Measurements from ENCODE around the gene TFAM.
A peak's percentile ranks its signal among the peaks of the same experiment; 100 is the strongest.
"Not testable (repeated sequence)": the region's sequence is repeated elsewhere in the genome, so short reads cannot be mapped to it uniquely, and the experiment has no call there.

TFAM gene

GRCh38 chr10:58372607-58373441 is 12.4 kb upstream of the TFAM start:
- DNase-seq (ENCODE audit: low spot score) = no peak

GRCh38 chr10:58373442-58373827 is 11.8 kb upstream of the TFAM start:
- DNase-seq (ENCODE audit: low spot score) = no peak

DNA sequence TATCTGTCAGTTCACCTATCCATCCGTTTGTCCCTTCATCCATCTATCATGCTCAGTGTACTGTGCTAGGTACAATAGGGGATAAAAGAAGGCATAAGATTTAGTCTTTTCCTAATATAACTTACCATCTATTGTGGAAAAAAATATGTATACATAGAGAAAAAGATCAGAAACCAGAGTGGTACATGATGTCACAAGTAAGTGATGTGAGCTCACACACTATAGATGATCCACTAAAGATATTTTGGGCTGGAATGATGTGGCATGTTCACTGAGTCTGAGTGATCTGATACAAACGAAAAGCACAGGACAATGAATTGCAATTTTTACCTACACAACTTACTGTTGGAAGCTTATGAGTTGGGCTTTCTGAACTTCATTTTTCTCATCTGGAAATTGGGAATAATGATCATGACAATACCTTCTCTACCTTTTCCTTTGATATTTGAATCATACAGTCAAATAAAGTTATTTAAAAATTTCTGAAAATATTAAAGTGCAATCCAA is 2.7 kb upstream of the TFAM start:
- DNase-seq (ENCODE audit: low spot score) = no peak

GRCh38 chr10:58384095-58384494 is 1.1 kb upstream of the TFAM start:
- DNase-seq (ENCODE audit: low spot score) = no peak

GRCh38 chr10:58384544-58384998 is 639 bp upstream of the TFAM start:
- DNase-seq (ENCODE audit: low spot score) = no peak

GRCh38 chr10:58385784-58386112 is 538 bp downstream of the TFAM start:
- peak; percentile 27 for DNase-seq (ENCODE audit: low spot score)

DNA sequence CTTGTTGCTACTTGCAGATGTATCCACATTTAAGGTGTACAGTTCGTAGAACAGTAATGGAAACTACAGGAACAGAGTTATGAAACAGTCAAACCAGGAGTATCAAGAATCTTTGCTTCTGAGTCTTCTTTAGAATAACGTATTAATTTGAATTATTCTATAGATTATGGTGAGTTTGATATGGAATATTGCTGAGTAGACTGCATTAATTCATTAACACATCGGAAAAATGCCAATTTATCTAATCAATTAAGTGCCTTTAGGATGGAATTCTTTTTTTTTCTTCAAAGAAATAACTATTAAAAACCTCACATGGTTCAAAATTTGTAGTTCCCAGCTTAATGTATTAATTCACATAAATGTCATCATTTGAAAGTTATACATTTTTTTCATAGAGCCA is 3.8 kb downstream of the TFAM start:
- no peak for DNase-seq (ENCODE audit: low spot score)

DNA sequence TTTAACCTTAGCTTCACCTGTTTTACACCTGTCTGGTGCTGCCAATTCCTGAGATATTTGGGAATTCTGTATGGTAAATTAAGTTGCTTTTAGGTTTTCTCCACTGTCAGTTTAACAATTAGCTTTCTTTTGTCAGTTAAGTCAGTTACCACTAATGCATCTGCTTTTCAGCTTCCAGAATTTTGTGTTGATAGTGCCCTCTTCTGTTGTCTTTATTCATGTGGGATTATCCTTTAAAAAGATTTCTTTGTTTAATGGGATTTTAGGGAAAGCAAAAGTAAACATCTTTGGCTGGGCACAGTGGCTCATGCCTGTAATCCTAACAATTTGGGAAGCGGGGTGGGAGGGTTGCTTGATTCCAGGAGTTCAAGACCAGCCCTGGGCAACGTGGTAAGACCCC is 8.1 kb downstream of the TFAM start:
- no peak for DNase-seq (ENCODE audit: low spot score)

DNA sequence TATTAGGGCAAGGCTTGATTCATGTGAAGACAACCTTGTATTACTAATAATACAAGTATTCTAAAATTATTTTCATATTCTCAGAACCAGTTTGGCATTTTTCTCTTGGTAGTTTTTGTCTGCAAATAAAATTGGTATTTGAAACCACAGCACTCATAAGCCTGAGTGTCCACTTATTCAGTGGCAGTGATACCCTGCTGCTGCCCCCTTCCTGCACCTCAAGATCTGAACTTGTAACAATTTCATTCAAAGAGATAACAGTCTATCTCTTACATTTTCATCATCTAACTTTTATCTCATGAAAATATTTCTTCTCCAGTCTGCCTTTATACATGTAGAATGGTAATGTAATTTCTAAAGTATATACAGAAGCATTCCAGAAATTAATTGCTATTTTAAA is 9.3 kb downstream of the TFAM start:
- DNase-seq (ENCODE audit: low spot score) = no peak

- DNase-seq (ENCODE audit: low spot score) = no peak
Measured at GRCh38 chr10:58396057-58396456, 10.8 kb downstream of the TFAM start.

DNA sequence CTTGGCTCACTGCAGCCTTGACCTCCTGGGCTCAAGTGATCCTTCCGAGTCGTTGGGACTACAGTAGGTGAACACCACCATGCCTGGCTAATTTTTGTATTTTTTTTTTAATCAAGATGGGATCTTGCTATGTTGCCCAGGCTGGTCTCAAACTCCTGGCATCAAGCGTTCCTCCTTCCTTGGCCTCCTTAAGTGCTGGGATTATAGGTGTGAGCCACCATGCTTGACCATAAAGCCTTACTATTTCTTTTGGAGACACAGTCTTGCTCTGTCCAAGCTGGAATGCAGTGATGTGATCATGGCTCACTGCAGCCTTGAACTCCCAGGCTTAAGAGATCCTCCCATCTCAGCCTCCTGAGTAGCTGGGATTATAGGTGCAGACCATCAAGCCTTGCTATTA is 12.6 kb downstream of the TFAM start:
- no peak for DNase-seq (ENCODE audit: low spot score)

GRCh38 chr10:58399410-58399809 is 14.2 kb downstream of the TFAM start:
- DNase-seq (ENCODE audit: low spot score) = no peak

DNA sequence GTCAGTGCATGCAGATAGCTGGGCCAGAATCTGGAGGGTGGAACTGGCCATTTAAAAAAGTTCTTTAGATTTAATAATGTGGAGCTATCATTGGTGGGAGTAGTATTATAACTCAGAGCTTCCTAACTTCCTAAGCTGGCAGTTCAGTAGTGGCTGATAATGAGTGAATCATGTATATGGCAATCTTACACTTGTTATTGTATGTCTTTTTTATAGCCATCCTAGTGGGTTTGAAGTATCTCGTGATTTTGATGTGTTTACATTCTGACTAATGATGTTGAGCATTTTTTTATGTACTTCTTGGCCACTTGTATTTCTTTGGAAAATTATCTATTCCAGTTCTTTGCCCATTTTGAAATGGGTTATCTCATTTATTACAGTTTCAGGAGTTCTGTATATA is 15.4 kb downstream of the TFAM start:
- DNase-seq (ENCODE audit: low spot score) = no peak

DNA sequence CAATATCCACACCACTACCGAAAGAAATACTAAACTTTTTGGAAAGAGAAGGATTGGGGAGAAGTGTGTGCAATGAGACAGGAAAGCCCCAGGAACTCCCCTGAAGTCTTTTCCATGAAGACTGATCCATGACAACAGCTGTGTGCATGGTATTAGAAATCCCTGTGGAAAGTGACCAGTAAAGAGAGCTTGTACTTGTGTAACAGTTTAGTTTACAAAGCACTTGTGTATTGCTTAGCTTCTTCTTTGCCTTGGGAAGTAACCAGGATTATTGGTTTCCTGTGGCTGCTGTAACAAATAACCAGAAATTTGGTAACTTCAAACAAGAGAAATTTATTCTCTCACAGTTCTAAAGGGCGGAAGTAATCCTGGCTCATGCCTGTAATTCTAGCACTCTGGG is 18.8 kb downstream of the TFAM start:
- DNase-seq (ENCODE audit: low spot score) = no peak

DNA sequence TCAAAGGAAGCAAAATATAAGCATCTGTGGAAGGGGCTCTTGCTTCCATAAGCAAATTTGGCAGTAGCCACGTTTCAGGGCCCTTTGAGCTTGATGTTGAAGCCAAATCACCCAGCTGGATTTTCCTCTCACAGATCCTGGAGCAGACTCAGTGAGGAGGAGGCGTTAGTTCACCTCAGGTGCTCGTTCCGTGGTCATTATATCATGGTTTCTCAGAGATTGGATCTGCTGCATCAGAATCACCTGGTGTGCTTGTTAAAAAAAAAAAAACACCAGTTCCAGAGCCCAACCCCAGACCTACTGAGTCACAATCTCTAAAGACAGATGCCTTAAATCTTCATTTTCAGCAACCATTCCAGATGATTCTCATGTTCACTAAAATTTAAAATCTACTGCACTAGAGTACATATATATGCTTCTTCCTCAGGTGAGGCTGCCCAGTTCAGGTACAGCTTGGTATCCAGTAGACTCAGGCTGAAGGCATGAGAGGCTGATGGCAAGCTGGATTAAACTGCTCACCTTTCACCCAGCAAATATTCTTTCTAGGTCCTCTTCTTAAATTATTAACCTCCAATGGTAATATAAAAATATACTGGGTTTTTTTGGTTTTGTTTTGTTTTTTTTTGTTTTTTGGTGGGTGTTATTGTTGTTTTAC is 24.9 kb downstream of the TFAM start:
- no peak for DNase-seq (ENCODE audit: low spot score)

DNA sequence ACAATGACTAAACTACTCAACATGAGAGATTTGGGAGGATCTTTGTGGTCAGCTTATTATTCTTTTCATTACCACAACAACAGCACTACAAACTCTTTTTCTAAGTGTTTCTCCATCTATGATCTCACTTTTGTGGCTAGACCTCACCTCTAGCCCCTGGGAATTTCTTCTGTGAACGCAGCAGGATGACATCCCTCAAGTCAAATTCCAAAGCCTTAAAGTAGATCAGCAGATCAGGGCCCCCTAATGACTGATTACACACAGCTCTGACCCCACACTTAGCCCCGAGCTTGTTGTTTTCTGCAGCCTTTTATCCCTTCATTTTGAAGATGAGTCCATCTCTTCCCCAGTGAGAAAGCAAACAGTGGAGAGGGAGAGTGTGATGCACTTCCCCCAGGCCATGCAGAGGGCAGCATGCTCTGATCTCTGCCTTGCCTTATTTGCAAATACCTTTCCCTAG is 27.3 kb downstream of the TFAM start:
- DNase-seq (ENCODE audit: low spot score) = no peak

- DNase-seq (ENCODE audit: low spot score) = no peak
Measured at GRCh38 chr10:58414270-58415041, 29.2 kb downstream of the TFAM start.

DNA sequence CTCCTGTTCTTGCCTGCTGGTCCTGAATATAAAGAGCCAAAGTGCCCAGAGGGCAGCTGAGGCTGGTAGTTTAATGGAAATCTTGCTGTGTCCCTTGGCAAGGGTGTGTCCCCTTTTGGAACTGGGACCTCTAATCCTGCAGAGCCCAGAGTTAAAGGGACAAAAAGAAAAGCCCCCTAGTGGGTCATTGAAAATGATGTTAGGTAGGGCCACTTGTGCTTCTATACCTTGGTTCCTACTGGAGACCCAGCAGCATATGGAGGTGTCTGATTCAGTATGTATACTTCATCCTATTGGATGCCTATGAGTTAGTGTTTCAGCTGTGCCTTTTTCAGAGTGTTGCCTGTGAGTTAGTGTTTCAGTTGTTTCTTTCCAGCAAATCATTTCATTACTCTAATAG is 30.5 kb downstream of the TFAM start:
- DNase-seq (ENCODE audit: low spot score) = no peak

DNA sequence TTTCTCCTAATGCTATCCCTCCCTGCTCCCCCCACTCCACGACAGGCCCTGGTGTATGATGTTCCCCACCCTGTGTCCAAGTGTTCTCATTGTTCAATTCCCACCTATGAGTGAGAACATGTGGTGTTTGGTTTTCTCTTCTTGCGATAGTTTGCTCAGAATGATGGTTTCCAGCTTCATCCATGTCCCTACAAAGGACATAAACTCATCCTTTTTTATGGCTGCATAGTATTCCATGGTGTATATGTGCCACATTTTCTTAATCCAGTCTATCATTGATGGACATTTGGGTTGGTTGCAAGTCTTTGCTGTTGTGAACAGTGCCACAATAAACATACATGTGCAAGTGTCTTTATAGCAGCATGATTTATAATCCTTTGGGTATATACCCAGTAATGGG is 32.7 kb downstream of the TFAM start:
- DNase-seq (ENCODE audit: low spot score) = not testable (repeated sequence)

GRCh38 chr10:58424176-58424575 is 39.0 kb downstream of the TFAM start:
- no peak for DNase-seq (ENCODE audit: low spot score)

- not testable (repeated sequence) for DNase-seq (ENCODE audit: low spot score)
Measured at GRCh38 chr10:58428436-58428835, 43.2 kb downstream of the TFAM start.

GRCh38 chr10:58431903-58432302 is 46.7 kb downstream of the TFAM start:
- no peak for DNase-seq (ENCODE audit: low spot score)

GRCh38 chr10:58433066-58433465 is 47.9 kb downstream of the TFAM start:
- no peak for DNase-seq (ENCODE audit: low spot score)
